Measurements from ENCODE around the gene SEMA3C. TPM values are rescaled to one million over a fixed set of nuclear protein-coding genes. Genes with fewer than 3 reads are reported as not detected.

The SEMA3C gene
- total RNA-seq, 2 experiments from 2014 or later: 0.08 TPM

DNA sequence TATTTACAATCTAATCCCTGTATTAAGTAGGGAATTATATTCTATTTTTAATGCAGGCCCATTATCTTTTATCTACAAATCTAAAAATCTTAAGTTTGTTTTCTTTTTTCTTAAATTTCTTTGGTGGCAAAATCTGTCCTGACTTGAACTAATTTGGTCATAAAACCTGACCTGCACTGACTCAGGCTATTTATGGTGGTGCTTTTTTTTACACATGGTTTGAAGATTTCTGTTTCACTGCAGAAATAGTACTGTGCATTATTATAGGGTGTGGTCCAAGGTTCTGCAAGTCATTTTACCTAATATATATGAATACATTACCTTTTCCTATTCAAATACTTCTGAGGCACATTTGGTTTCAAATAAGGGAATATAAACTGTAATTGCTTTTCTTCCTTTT, 143.4 kb downstream of the SEMA3C start:
- no peaks in the 10 kb centered on the region for H3K4me1 Mint-ChIP-seq (ENCODE audit: low read depth)
- POLR2A ChIA-PET: no interaction called here

DNA sequence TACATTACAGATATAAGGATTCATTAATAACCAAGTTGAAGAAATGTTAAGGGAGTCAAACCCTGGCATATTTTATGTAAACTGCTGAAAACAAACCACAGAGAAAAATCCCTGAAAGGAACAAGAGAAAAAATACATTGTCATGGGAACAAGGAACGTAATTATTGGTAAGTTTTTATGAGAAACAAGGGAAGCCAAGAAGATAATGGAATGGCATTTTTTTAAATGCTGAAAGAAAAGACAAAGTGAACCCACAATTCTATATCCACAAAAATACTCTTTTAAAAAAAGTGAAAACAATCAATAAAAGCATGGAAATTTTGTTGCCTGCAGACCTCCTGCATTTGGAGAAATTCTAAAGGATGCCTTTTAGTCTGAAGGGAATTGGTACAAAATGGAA, 144.0 kb downstream of the SEMA3C start:
- Mint-ChIP-seq H3K4me1 (ENCODE audit: low read depth) (no peaks in the 10 kb centered on the region), H3K27me3 (no peaks in the 10 kb centered on the region), H3K9me3 (no peaks in the 10 kb centered on the region), H3K36me3 (ENCODE audit: low read depth) (no peaks in the 10 kb centered on the region), H3K27ac (no peak overlapping the region), H3K4me3 (no peak overlapping the region)
- H3K27me3 ChIP-seq (ENCODE audit: control insufficient read depth in 1 of 2, insufficient read depth in 2 of 2, low read length in 2 of 2): no peaks in the 10 kb centered on the region
- no peaks in the 10 kb centered on the region for H3K4me1 ChIP-seq (ENCODE audit: insufficient read depth, low read length)
- TF ChIP-seq, protein P1, sequence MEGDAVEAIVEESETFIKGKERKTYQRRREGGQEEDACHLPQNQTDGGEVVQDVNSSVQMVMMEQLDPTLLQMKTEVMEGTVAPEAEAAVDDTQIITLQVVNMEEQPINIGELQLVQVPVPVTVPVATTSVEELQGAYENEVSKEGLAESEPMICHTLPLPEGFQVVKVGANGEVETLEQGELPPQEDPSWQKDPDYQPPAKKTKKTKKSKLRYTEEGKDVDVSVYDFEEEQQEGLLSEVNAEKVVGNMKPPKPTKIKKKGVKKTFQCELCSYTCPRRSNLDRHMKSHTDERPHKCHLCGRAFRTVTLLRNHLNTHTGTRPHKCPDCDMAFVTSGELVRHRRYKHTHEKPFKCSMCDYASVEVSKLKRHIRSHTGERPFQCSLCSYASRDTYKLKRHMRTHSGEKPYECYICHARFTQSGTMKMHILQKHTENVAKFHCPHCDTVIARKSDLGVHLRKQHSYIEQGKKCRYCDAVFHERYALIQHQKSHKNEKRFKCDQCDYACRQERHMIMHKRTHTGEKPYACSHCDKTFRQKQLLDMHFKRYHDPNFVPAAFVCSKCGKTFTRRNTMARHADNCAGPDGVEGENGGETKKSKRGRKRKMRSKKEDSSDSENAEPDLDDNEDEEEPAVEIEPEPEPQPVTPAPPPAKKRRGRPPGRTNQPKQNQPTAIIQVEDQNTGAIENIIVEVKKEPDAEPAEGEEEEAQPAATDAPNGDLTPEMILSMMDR (IDR thresholded peaks at IDR 0.05): no peak
- intact Hi-C loops (cut with DNase I, micrococcal nuclease): no loop called here
- ChIA-PET POLR2A (no interaction called here), CTCF (no interaction called here)
- H3K4me3 ChIP-seq (ENCODE audit: low read length): no peak overlapping the region
- H3K36me3 ChIP-seq (ENCODE audit: insufficient read depth, low read length): no peaks in the 10 kb centered on the region
- H3K27ac ChIP-seq (ENCODE audit: low read depth in 1 of 2, low read length in 2 of 2): no peak overlapping the region
- no peak for DNase-seq
- no peaks in the 10 kb centered on the region for H3K9me3 ChIP-seq (ENCODE audit: control insufficient read depth in 1 of 2, insufficient read depth in 1 of 2, low read length in 2 of 2)
- no peak for ATAC-seq (ENCODE audit: poor library complexity)

More for the DNA sequence above, 143.4 kb downstream of the SEMA3C start:
- Mint-ChIP-seq H3K36me3 (ENCODE audit: low read depth) (no peaks in the 10 kb centered on the region), H3K9me3 (no peaks in the 10 kb centered on the region), H3K4me3 (no peak overlapping the region), H3K27me3 (no peaks in the 10 kb centered on the region), H3K27ac (no peak overlapping the region)
- Histone ChIP-seq H3K9me3 (ENCODE audit: control insufficient read depth in 1 of 2, insufficient read depth in 1 of 2, low read length in 2 of 2) (no peaks in the 10 kb centered on the region), H3K4me3 (ENCODE audit: low read length) (no peak overlapping the region), H3K36me3 (ENCODE audit: insufficient read depth, low read length) (no peaks in the 10 kb centered on the region), H3K27ac (ENCODE audit: low read depth in 1 of 2, low read length in 2 of 2) (no peak overlapping the region), H3K27me3 (ENCODE audit: control insufficient read depth in 1 of 2, insufficient read depth in 2 of 2, low read length in 2 of 2) (no peaks in the 10 kb centered on the region), H3K4me1 (ENCODE audit: insufficient read depth, low read length) (no peaks in the 10 kb centered on the region)
- intact Hi-C loops (cut with DNase I, micrococcal nuclease): no loop called here
- no peak for DNase-seq
- ATAC-seq (ENCODE audit: poor library complexity): no peak
- CTCF ChIA-PET: no interaction called here
- TF ChIP-seq, protein P1 (IDR thresholded peaks at IDR 0.05): no peak

DNA sequence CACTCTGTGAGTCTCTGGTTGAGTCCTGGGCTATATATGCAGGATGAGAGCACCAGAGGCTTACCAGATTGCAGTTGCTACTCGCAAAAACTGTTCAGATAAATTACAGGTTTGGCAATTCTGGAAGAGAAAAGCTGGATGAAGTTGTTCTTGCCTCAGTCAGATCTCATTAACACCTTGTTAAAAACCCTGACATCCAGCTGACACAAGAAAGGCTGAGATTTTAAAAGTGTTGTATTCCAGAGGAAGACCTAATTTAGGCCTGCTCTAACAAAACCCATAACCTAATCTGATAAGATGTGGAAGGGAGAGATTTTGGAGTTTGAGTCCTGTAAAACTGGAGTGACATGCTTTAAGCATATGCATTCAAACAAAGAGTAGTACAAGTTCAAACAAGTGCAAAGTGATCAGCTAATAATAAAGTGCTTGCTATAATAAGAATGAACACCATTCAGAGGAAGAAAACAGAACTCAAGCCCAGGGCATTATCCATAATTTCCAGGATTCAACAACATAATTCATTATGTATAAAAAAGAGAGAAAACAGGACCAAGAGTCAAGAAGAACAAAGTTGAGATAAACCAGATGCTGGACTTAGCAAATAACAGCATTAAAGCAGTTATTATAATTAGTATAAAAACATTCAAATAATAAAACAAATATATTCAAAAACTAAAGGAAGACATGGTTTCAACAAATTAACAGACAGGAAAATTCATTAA, 144.9 kb downstream of the SEMA3C start:
- Histone ChIP-seq H3K4me3 (ENCODE audit: low read length) (no peak overlapping the region), H3K4me1 (ENCODE audit: insufficient read depth, low read length) (no peaks in the 10 kb centered on the region), H3K36me3 (ENCODE audit: insufficient read depth, low read length) (no peaks in the 10 kb centered on the region), H3K9me3 (ENCODE audit: control insufficient read depth in 1 of 2, insufficient read depth in 1 of 2, low read length in 2 of 2) (peaks cover 0 to 3% of the 10 kb centered on the region in 2 experiments), H3K27ac (ENCODE audit: low read depth in 1 of 2, low read length in 2 of 2) (no peak overlapping the region), H3K27me3 (ENCODE audit: control insufficient read depth in 1 of 2, insufficient read depth in 2 of 2, low read length in 2 of 2) (no peaks in the 10 kb centered on the region)
- TF ChIP-seq, protein P1 (IDR thresholded peaks at IDR 0.05): no peak
- H3K9me3 Mint-ChIP-seq: no peaks in the 10 kb centered on the region
- H3K4me3 Mint-ChIP-seq: no peak overlapping the region
- no peak for ATAC-seq (ENCODE audit: poor library complexity)
- ChIA-PET POLR2A (no interaction called here), CTCF (no interaction called here)
- no peaks in the 10 kb centered on the region for H3K36me3 Mint-ChIP-seq (ENCODE audit: low read depth)
- no peaks in the 10 kb centered on the region for H3K27me3 Mint-ChIP-seq
- H3K4me1 Mint-ChIP-seq (ENCODE audit: low read depth): no peaks in the 10 kb centered on the region
- intact Hi-C loops (cut with DNase I, micrococcal nuclease): no loop called here
- no peak overlapping the region for H3K27ac Mint-ChIP-seq
- no peak for DNase-seq

All from CD4-positive, alpha-beta T cell (primary cell).